ENCODE data around the gene NCBP2L. TPM values are rescaled to one million over a fixed set of nuclear protein-coding genes. Genes with fewer than 3 reads are reported as not detected.

NCBP2L gene
- total and polyA plus RNA-seq, 2 experiments from 2014 or later: 0.39 TPM; not detected in 1

DNA sequence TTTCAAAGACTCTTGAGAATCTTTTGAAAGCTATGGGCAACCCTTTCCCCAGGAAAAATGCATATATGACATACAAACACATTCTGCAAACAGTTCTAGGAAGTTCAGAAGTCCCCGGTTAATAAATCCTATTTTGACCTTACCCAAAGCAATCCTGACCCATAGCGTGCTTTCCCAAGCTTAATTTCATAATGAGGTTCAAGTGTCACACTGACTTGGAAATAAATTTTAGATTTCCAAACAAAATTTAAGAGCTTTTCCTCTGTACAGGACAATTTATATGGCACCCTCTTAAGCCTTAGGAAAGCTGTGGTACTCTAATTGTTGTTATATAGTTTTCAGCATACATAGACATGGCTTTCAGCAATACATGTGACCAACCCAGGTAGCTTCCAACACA, 59.4 kb downstream of the NCBP2L start:
- Histone ChIP-seq H3K36me3 (replicated peaks; ENCODE audit: insufficient read depth, low read depth) (no peaks in the 10 kb centered on the region), H3K9me3 (ENCODE audit: low read depth) (no peaks in the 10 kb centered on the region), H2AFZ (no peak overlapping the region), H3K9me2 (replicated peaks; ENCODE audit: insufficient read depth) (no peaks in the 10 kb centered on the region), H3K4me1 (ENCODE audit: insufficient read depth) (no peaks in the 10 kb centered on the region), H3K4me3 (no peak overlapping the region), H3K79me2 (no peaks in the 10 kb centered on the region), H4K20me1 (ENCODE audit: insufficient read depth, poor library complexity, severe bottlenecking) (no peaks in the 10 kb centered on the region), H3K4me2 (no peak overlapping the region), H3K27ac (no peak overlapping the region), H3K27me3 (no peaks in the 10 kb centered on the region)
- no peak for DNase-seq (ENCODE audit: low spot score)
- TF ChIP-seq EZH2 (IDR thresholded peaks at IDR 0.05; ENCODE audit: borderline replicate concordance): no peak
- TF ChIP-seq, protein P1, sequence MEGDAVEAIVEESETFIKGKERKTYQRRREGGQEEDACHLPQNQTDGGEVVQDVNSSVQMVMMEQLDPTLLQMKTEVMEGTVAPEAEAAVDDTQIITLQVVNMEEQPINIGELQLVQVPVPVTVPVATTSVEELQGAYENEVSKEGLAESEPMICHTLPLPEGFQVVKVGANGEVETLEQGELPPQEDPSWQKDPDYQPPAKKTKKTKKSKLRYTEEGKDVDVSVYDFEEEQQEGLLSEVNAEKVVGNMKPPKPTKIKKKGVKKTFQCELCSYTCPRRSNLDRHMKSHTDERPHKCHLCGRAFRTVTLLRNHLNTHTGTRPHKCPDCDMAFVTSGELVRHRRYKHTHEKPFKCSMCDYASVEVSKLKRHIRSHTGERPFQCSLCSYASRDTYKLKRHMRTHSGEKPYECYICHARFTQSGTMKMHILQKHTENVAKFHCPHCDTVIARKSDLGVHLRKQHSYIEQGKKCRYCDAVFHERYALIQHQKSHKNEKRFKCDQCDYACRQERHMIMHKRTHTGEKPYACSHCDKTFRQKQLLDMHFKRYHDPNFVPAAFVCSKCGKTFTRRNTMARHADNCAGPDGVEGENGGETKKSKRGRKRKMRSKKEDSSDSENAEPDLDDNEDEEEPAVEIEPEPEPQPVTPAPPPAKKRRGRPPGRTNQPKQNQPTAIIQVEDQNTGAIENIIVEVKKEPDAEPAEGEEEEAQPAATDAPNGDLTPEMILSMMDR (IDR thresholded peaks at IDR 0.05; ENCODE audit: poor library complexity): no peak
- 74% methylated on average over 2 of the region's 2 CpGs for WGBS (ENCODE audit: low lambda C conversion rate, missing lambda C conversion rate)

DNA sequence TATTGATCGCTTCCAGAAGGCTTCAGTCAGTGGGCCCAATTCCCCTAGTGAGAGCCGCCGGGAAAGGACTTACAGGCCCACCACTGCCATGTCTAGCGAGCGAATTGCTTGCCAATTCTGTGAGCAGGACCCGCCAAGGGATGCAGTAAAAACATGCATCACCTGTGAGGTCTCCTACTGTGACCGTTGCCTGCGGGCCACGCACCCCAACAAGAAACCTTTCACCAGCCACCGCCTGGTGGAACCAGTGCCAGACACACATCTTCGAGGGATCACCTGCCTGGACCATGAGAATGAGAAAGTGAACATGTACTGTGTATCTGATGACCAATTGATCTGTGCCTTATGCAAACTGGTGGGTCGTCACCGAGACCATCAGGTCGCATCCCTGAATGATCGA, 63.4 kb downstream of the NCBP2L start:
- Histone ChIP-seq H3K9me3 (ENCODE audit: low read depth) (no peaks in the 10 kb centered on the region), H3K4me3 (no peak overlapping the region), H3K9me2 (replicated peaks; ENCODE audit: insufficient read depth) (no peaks in the 10 kb centered on the region), H3K27me3 (no peaks in the 10 kb centered on the region), H4K20me1 (ENCODE audit: insufficient read depth, poor library complexity, severe bottlenecking) (no peaks in the 10 kb centered on the region), H3K79me2 (no peaks in the 10 kb centered on the region), H3K4me2 (no peak overlapping the region), H3K4me1 (ENCODE audit: insufficient read depth) (no peaks in the 10 kb centered on the region), H2AFZ (no peak overlapping the region), H3K36me3 (replicated peaks; ENCODE audit: insufficient read depth, low read depth) (no peaks in the 10 kb centered on the region), H3K27ac (no peak overlapping the region)
- no peak for DNase-seq (ENCODE audit: low spot score)
- TF ChIP-seq EZH2phosphoT487 (IDR thresholded peaks at IDR 0.05; ENCODE audit: low read depth, severe bottlenecking, unreplicated experiment) (no peak), EZH2 (IDR thresholded peaks at IDR 0.05; ENCODE audit: borderline replicate concordance) (no peak)
- TF ChIP-seq, protein P1 (IDR thresholded peaks at IDR 0.05; ENCODE audit: poor library complexity): no peak
- WGBS (ENCODE audit: low lambda C conversion rate, missing lambda C conversion rate): 92% methylated on average over 15 of the region's 15 CpGs

DNA sequence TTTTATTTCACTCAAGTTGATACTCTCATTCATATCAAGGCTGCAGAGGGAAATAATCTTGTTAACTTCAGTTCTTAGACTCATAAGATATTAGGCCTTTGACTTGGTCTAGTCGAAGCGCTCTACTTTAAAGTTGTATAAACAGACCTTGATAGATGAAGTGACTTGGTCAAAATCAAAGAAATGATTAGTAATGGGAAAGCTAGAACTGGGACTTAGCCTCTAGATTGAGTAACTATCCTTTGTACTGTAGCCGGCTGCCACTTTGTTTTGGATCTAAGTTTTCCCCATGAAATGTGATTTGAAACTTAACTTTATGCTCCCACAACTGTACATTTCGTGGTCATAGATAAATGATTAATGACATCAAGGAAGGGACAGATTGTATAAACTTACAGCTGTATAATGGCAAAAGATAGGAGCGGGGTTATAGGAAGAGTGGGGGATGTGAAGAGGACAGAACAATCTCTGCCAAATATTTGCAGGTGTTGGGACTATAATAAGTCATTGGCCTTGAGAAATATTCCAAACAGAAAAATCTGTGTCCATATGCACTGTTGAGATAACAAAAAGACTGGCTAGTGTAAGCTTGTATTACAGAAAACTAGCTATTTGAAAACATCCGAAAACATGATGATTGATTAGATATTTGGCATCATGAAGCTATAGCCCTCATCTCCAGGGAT, 65.3 kb downstream of the NCBP2L start:
- TF ChIP-seq EZH2phosphoT487 (IDR thresholded peaks at IDR 0.05; ENCODE audit: low read depth, severe bottlenecking, unreplicated experiment) (no peak), EZH2 (IDR thresholded peaks at IDR 0.05; ENCODE audit: borderline replicate concordance) (no peak)
- TF ChIP-seq, protein P1 (IDR thresholded peaks at IDR 0.05; ENCODE audit: poor library complexity): no peak
- no peak for DNase-seq (ENCODE audit: low spot score)
- Histone ChIP-seq H3K9me3 (ENCODE audit: low read depth) (no peaks in the 10 kb centered on the region), H4K20me1 (ENCODE audit: insufficient read depth, poor library complexity, severe bottlenecking) (no peaks in the 10 kb centered on the region), H3K27me3 (no peaks in the 10 kb centered on the region), H3K4me1 (ENCODE audit: insufficient read depth) (no peaks in the 10 kb centered on the region), H3K4me2 (no peak overlapping the region), H2AFZ (no peak overlapping the region), H3K27ac (no peak overlapping the region), H3K36me3 (replicated peaks; ENCODE audit: insufficient read depth, low read depth) (no peaks in the 10 kb centered on the region), H3K9me2 (replicated peaks; ENCODE audit: insufficient read depth) (no peaks in the 10 kb centered on the region), H3K79me2 (no peaks in the 10 kb centered on the region), H3K4me3 (no peak overlapping the region)
- 84% methylated on average over 6 of the region's 6 CpGs for WGBS (ENCODE audit: low lambda C conversion rate, missing lambda C conversion rate)

Other genes starting within 250 kb of the NCBP2L start
- gene PRPS1, start 149.2 kb upstream of the NCBP2L start, total RNA-seq: 59.2 and 68.4 TPM in 2 replicates
- 38.7 and 41.1 TPM in 2 replicates for gene PRPS1, start 149.2 kb upstream of the NCBP2L start, polyA plus RNA-seq
- gene TSC22D3, start 1.9 kb upstream of the NCBP2L start, total RNA-seq: 455 and 508 TPM in 2 replicates
- 570 and 647 TPM in 2 replicates for gene TSC22D3, start 1.9 kb upstream of the NCBP2L start, polyA plus RNA-seq
- 17.0 and 17.6 TPM in 2 replicates for gene MID2, start 48.1 kb downstream of the NCBP2L start, total RNA-seq
- 4.1 and 4.4 TPM in 2 replicates for gene MID2, start 48.1 kb downstream of the NCBP2L start, polyA plus RNA-seq
- gene TEX13B, start 204.6 kb downstream of the NCBP2L start, total RNA-seq: not detected in 2 replicates
- gene TEX13B, start 204.6 kb downstream of the NCBP2L start, polyA plus RNA-seq: not detected in 2 replicates

Measured in hepatocyte (in vitro differentiated cells).